GM18520 (cell line): ENCODE data around the gene OR2S2.
"Not testable (repeated sequence)": the region's sequence is repeated elsewhere in the genome, so short reads cannot be mapped to it uniquely, and the experiment has no call there.

Experiments
- ATAC-seq: cut with Tn5 transposase; IDR thresholded peaks from one replicate; pipeline ENCODE4 v1.9.1; 2021; ENCODE audit not compliant: unreplicated experiment

The OR2S2 gene

GRCh38 chr9:35934069-35934468 lies 23.9 kb downstream of the OR2S2 start:
- ATAC-seq = not testable (repeated sequence)

DNA sequence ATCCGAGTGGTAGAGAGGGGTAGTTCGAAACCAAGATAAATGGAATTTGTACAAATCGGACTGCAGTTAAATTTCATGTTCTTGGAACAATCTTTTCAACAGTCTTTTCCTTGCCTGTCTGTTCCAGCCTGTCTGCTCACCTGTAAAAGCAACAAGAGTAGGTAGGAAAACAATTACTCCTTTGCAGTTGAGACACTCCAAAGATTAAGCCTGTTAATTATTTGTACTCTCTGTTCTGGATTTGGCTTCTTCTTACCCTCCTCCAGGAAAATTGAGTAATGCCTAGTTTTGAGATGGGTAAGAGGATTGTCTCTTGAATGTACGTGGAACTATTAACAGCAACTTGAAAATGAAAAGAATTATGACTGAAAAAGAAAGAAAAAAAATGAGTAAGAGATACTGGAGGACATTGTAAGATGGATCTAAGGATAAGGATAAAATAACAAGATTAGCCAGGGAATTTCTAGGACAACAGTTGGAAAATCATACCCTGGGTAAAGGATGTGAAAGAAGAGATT lies 24.3 kb downstream of the OR2S2 start:
- no peak for ATAC-seq

DNA sequence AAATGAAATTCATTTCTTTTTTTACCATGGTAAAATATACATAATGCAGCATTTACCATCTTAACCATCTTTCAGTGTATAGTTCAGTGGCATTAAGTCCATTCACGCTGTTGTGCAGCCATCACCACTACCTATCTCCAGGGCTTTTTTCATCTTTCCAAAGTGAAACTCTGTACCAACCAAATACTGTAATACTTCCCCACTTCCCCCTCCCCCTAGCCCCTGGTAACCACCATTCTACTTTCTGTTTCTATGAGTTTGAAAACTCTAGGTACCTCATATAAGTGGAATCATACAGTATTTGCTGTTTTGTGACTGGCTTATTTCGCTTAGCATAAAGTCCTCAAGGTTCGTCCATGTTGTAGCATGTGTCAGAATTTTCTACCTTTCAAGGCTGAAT lies 25.2 kb downstream of the OR2S2 start:
- ATAC-seq = no peak

GRCh38 chr9:35930989-35931388 lies 27.0 kb downstream of the OR2S2 start:
- no peak for ATAC-seq

- ATAC-seq = no peak
These were observed 27.4 kb downstream of the OR2S2 start for GRCh38 chr9:35930521-35930920.

DNA sequence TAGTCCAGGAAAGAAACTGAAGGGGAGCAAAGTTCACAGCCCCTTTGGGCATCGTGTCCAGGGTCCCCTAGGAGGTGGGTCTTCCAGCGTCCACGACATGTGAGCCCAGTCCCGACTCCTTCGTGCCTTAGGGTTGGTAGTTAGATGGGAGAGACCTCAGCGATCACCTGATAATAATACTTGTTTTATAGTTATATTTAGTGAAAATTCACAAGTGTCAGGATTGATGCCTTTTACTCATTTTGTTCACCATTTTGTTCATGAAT lies 28.6 kb downstream of the OR2S2 start:
- ATAC-seq = no peak

GRCh38 chr9:35928591-35929452 lies 29.1 kb downstream of the OR2S2 start:
- ATAC-seq = no peak

GRCh38 chr9:35923927-35924763 lies 33.8 kb downstream of the OR2S2 start:
- ATAC-seq = no peak

GRCh38 chr9:35923598-35923926 lies 34.4 kb downstream of the OR2S2 start:
- ATAC-seq = no peak

DNA sequence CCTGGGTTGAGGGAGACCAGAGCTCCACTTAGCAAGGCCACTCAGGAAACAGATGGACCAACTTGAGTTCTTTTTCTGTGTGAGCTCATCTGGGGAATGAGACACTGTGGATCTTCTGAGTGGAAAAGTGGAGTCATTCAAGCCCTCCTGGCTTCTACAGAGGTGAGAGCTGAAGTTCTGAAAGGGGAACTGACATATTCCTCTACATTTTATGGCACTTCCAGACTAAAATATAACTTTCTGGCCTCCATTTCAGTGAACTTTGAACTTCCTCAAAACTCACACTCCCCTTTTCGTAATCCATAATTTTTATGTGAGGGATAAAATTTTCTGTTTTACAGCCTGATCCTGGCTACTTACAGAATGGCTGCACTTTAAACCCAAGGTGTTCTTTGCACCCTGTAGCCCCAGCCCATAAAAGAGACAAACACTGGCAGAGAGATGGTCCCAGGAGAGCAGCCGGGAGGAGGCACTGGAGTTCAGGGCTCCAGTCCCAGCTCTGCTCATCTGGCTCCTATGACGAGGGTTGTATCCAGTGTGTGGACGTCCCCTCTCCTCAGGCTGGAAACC lies 37.8 kb downstream of the OR2S2 start:
- no peak for ATAC-seq

DNA sequence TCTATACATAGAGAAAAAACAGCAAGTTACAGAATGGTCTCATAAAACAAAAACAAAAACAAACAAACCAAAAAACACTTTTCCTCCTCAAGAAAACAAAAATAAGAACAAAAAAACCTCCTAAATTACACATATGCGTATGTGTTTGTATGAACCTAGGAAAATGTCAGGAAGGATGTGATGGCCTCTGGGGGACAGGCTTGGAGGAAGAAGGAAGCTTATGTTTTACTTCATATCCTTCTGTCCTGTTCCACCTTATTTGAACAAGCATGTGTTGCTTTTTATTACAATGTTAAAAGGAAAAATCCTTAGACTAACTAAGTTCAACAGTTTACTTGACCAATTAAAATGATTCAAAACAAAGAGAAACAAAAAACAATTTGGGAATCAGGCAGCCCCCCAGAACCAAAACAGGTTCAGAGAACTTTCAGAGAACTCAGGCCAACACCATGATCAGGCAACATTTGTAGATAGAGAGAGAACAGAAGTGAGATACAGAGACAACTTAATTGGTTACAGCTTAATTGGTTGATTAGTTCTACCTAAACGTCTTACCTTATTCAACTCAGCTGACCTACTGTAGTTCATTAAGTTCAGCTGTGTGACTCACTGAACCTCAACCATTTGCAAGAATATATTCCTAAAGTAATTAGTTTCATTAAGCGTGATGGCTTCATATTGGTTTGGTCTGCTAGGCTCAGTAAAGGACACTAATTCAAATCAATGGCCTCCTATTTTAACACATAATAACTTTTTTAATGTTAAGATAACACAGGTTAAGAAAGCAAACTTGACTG lies 38.5 kb downstream of the OR2S2 start:
- ATAC-seq = no peak

GRCh38 chr9:35918780-35919179 lies 39.2 kb downstream of the OR2S2 start:
- ATAC-seq = no peak

DNA sequence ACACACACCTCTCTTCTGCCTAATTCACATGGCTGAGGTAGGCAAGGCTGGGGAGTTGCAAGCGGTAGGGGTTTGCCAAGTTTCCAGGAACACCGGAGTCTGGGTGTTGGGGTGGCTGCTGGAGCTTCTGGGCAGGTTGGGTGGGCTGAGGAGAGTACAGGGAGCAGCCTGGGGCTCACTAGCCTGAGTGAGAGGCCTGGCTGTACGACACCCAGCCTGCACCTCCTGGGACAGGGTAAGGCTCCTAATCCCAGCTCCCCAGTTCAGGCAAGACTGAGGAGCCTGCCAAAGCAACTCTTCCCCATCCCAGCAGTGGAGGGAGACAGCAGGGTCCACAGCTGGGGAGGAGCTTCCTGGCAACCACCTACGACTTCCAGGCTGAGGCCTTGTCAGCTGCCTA lies 40.7 kb downstream of the OR2S2 start:
- ATAC-seq = no peak

DNA sequence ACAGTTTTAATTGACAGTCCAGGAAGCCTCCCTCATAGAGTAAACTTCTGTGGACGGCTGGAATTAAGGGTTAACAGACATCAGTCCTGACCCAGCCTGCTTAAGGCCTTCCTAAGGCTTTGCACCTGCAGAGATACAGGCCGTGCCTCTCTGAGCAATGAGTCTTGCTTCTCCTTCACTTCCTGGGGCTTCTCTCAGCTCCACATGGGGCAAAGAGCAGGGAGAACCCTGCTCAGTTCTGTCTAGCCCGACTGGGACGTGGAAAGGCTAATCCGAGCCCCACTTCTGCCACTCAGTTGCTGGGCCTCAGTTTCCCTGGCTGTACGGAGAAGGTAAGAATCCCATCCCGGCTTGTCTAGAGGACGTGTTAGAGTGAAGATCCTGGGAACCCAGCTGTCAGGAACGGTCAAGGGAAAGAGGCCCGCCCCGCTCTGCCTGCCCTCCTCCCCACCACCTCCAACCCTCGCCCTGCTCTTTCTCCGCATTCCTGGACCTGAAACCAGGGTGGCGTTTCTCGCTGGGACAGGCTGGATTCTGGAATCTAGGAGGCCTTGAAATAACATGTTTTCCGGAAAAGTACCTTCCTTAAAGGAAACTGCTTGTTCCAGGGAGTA lies 42.2 kb downstream of the OR2S2 start:
- no peak for ATAC-seq

DNA sequence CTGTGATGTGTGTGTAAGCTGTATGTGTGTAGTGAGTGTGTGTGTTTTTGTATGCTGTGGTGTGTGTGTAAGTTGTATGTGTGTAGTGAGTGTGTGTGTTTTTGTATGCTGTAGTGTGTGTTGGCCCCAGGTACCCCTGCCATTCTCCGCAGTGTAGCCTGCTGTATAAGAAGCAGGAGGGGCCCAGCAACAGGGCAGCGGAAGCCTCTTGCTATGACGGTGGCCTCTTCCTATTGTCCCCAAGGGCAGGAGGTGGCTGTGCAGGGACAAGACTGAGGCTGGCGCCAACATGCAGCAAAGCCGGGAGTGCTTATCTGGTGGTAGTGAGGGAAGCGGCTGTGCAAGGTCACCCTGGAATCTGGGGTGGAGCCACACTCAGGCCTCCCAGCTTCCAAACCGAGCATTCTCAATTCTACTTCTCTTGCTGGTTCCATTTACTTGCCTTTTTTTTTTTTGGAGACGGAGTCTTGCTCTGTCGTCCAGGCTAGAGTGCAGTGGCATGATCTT lies 43.6 kb downstream of the OR2S2 start:
- ATAC-seq = no peak

GRCh38 chr9:35913429-35913828 lies 44.5 kb downstream of the OR2S2 start:
- not testable (repeated sequence) for ATAC-seq

DNA sequence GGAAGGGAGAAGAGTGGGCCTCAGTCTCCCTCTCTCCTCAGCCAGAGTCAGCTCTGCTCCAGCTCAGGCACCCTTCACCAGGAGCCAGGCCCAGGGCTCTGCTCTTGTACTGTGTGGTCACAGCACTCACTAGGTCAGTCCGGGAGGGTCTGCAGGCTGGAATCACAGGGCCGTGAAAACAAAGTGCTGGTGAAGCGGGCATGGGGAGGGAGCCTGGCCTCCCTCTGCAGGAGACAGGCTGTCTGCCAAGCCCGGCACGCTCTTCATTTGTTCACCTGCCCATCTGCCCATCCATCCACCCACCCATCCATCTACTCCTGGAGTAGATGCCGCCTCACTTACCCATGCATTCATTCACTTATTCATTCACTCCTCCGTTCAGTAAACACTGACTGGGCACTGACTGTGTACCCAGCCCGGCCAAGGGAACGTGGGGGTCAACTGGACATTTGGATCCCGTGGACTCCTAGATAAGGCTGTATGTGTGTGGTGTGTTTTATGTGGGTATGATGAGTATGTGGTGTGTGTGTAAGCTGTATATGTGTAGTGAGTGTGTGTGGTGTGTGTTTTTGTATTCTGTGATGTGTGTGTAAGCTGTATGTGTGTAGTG lies 45.1 kb downstream of the OR2S2 start:
- no peak for ATAC-seq

- no peak for ATAC-seq
These were observed 46.3 kb downstream of the OR2S2 start for GRCh38 chr9:35911690-35912089.

DNA sequence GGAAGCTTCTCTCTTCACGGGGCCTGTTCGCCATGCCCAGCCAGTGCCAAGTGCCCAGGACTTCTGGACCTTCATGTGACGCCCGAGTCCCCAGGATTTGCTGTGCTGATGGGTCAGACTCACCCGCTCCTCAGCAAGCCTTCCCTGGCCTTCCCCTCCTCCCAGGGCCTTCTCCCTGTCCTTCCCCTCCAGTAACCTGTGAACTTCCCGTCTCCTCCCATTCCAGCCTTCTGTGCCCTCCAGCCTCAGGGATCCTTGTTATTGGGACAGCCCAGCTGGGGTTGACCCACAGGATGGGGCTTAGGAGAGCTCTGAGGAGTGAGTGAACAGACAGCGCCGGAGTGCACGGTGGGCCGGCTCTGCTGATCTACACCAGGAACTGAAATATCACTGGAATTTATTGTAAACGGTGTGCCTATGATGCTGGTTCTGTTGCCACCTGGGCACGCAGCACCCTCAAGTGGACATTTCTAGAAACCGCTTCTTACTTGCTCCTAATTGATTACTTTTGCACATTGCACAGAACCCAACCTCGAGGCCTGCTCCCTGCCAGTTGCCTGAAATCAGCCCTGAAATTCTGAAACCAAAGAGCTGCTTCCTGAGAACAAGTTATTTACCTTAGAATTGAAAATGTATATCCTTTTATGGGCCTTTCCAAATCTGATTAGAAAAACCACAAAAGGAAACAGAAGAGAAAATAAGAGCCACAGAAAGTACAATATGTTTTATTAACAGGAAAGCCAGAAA lies 47.2 kb downstream of the OR2S2 start:
- ATAC-seq = no peak
